ENCODE measurements around the gene TIMM21. TPM values are rescaled to one million over a fixed set of nuclear protein-coding genes. Genes with fewer than 3 reads are reported as not detected.

TIMM21 gene
- total RNA-seq, 6 experiments from 2014 or later: 17.4 to 38.4 (median 20.6) TPM

DNA sequence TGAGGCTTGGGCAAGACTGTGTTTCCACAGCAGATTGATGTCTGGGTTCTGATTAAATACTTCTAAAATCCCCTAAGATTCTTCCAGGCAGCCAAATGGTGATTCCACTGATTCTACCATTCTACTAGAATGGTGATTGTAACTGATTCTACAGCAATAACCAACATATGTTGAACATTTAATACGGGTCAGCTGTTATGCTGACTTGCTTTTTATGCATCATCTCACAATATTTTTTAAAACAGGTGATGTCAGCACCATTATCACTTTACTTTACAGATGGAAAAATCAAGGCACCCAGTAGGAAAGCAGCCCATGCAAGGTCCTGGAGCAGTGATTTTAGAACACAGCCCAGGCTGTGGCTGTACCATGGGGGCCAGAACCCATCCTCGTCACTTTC lies 37.5 kb downstream of the TIMM21 start:
- Histone ChIP-seq H3K27ac (no peak overlapping the region), H3K9me3 (no peaks in the 10 kb centered on the region), H3K4me3 (no peak overlapping the region), H3K36me3 (no peaks in the 10 kb centered on the region), H3K27me3 (no peaks in the 10 kb centered on the region), H3K4me1 (no peaks in the 10 kb centered on the region)
- DNase-seq: no peak
- ATAC-seq: no peak
- TF ChIP-seq POLR2A (IDR thresholded peaks at IDR 0.05): no peak
- no peak for TF ChIP-seq CTCF (IDR thresholded peaks at IDR 0.05)
- 60% methylated on average over 2 of the region's 2 CpGs for WGBS (ENCODE audit: insufficient coverage, low coverage, low lambda C conversion rate, missing lambda C conversion rate)
- intact Hi-C loops (cut with DNase I): loop anchor here (10.0 kb wide), 3 partner anchors 61 to 289 kb away; no protein-coding TSS in a partner anchor

DNA sequence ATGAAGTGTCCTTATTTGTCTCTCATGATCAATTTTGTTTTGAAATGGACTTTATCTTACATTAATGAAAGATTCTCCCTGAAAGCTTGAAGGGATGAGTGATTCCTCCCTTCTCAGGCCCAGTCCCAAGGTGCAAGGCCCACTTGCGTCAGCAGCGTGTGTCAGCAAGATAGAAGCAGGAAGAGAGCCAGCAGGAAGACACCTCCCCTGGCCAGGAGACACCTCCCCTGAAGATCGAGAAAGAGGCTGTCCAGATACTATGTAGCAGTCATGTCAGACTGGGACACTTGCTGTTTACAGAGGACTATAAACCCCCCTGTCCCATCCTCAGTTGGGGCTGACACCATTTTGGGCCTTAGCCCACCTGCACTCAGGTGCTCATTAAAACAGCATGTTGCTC lies 38.3 kb downstream of the TIMM21 start:
- Histone ChIP-seq H3K27me3 (no peaks in the 10 kb centered on the region), H3K9me3 (no peaks in the 10 kb centered on the region), H3K27ac (no peak overlapping the region), H3K36me3 (no peaks in the 10 kb centered on the region), H3K4me1 (no peaks in the 10 kb centered on the region), H3K4me3 (no peak overlapping the region)
- no peak for TF ChIP-seq POLR2A (IDR thresholded peaks at IDR 0.05)
- TF ChIP-seq CTCF (IDR thresholded peaks at IDR 0.05): no peak
- ATAC-seq (no peak), DNase-seq (no peak)
- WGBS (ENCODE audit: insufficient coverage, low coverage, low lambda C conversion rate, missing lambda C conversion rate): 68% methylated on average over 2 of the region's 3 CpGs
- intact Hi-C loops (cut with DNase I): loop anchor here (10.0 kb wide), 3 partner anchors 62 to 288 kb away; no protein-coding TSS in a partner anchor

GRCh38 chr18:74190086-74190485 lies 41.8 kb downstream of the TIMM21 start:
- Histone ChIP-seq H3K27ac (no peak overlapping the region), H3K27me3 (no peaks in the 10 kb centered on the region), H3K36me3 (no peaks in the 10 kb centered on the region), H3K4me3 (no peak overlapping the region), H3K9me3 (no peaks in the 10 kb centered on the region), H3K4me1 (no peaks in the 10 kb centered on the region)
- TF ChIP-seq POLR2A (IDR thresholded peaks at IDR 0.05): no peak
- no peak for TF ChIP-seq CTCF (IDR thresholded peaks at IDR 0.05)
- intact Hi-C loops (cut with DNase I): loop anchor here in 1 of 2 donors (10.0 kb wide), 1 partner anchor 145 kb away; no protein-coding TSS in a partner anchor
- 92% methylated on average over 4 of the region's 4 CpGs for WGBS (ENCODE audit: insufficient coverage, low coverage, low lambda C conversion rate, missing lambda C conversion rate)
- ATAC-seq (no peak), DNase-seq (no peak)

GRCh38 chr18:74191577-74191976 lies 43.3 kb downstream of the TIMM21 start:
- no peak for ATAC-seq
- no peak for DNase-seq
- WGBS (ENCODE audit: insufficient coverage, low coverage, low lambda C conversion rate, missing lambda C conversion rate): 71% methylated on average over 8 of the region's 14 CpGs
- Histone ChIP-seq H3K27ac (no peak overlapping the region), H3K4me1 (peaks cover 0 to 2% (median under 1%) of the 10 kb centered on the region in 4 donors), H3K36me3 (no peaks in the 10 kb centered on the region), H3K27me3 (no peaks in the 10 kb centered on the region), H3K9me3 (no peaks in the 10 kb centered on the region), H3K4me3 (no peak overlapping the region)
- intact Hi-C loops (cut with DNase I): loop anchor here in 1 of 2 donors (10.0 kb wide), 1 partner anchor 143 kb away; no protein-coding TSS in a partner anchor
- TF ChIP-seq POLR2A (IDR thresholded peaks at IDR 0.05) (no peak), CTCF (IDR thresholded peaks at IDR 0.05) (no peak)

Measured in right lobe of liver (tissue), 6 donors.